ENCODE results near the gene WNT3A. TPM values are rescaled to one million over a fixed set of nuclear protein-coding genes. Genes with fewer than 3 reads are reported as not detected.

The WNT3A gene
- total and polyA plus RNA-seq, 9 of the 15 experiments (the other 6 are each of a cell fraction or from before 2014, with no cell fraction given): not detected

GRCh38 chr1:228109073-228109961, 102.5 kb downstream of the WNT3A start, which contains the start of gene MRPL55 (continued):
- TF ChIP-seq FOXK2 (conservative IDR thresholded peaks at IDR 0.05 in 1 of 2, IDR thresholded peaks at IDR 0.05 in 1 of 2; ENCODE audit: low read depth in 2 of 2): peak; percentile 91 to 92
- TF ChIP-seq CGGBP1 (CRISPR knock-in tag; IDR thresholded peaks at IDR 0.05): 0 out of 2 replicates have a peak, but pooled peaks have one; percentile 34
- TF ChIP-seq, protein P1, sequence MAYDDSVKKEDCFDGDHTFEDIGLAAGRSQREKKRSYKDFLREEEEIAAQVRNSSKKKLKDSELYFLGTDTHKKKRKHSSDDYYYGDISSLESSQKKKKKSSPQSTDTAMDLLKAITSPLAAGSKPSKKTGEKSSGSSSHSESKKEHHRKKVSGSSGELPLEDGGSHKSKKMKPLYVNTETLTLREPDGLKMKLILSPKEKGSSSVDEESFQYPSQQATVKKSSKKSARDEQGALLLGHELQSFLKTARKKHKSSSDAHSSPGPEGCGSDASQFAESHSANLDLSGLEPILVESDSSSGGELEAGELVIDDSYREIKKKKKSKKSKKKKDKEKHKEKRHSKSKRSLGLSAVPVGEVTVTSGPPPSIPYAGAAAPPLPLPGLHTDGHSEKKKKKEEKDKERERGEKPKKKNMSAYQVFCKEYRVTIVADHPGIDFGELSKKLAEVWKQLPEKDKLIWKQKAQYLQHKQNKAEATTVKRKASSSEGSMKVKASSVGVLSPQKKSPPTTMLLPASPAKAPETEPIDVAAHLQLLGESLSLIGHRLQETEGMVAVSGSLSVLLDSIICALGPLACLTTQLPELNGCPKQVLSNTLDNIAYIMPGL (CRISPR knock-in tag; IDR thresholded peaks at IDR 0.05): no peak; the same call in 1 of the 2 replicates
- peak; percentile 40 to 41; a peak in 2 of 4 replicates for TF ChIP-seq SIX5 (IDR thresholded peaks at IDR 0.05; ENCODE audit: borderline replicate concordance in 1 of 2, insufficient read depth in 1 of 2, low read depth in 1 of 2, low read length in 2 of 2)
- TF ChIP-seq, protein P2, sequence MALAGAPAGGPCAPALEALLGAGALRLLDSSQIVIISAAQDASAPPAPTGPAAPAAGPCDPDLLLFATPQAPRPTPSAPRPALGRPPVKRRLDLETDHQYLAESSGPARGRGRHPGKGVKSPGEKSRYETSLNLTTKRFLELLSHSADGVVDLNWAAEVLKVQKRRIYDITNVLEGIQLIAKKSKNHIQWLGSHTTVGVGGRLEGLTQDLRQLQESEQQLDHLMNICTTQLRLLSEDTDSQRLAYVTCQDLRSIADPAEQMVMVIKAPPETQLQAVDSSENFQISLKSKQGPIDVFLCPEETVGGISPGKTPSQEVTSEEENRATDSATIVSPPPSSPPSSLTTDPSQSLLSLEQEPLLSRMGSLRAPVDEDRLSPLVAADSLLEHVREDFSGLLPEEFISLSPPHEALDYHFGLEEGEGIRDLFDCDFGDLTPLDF (CRISPR knock-in tag; IDR thresholded peaks at IDR 0.05): peak; percentile 27; the same call in 1 of the 2 replicates
- TF ChIP-seq PHB (CRISPR knock-in tag; IDR thresholded peaks at IDR 0.05): no peak
- no peak for TF ChIP-seq CAMTA2 (CRISPR knock-in tag; conservative IDR thresholded peaks at IDR 0.05)
- TF ChIP-seq ELF4 (CRISPR knock-in tag; IDR thresholded peaks at IDR 0.05): no peak; the same call in 1 of the 2 replicates
- TF ChIP-seq, protein P3, sequence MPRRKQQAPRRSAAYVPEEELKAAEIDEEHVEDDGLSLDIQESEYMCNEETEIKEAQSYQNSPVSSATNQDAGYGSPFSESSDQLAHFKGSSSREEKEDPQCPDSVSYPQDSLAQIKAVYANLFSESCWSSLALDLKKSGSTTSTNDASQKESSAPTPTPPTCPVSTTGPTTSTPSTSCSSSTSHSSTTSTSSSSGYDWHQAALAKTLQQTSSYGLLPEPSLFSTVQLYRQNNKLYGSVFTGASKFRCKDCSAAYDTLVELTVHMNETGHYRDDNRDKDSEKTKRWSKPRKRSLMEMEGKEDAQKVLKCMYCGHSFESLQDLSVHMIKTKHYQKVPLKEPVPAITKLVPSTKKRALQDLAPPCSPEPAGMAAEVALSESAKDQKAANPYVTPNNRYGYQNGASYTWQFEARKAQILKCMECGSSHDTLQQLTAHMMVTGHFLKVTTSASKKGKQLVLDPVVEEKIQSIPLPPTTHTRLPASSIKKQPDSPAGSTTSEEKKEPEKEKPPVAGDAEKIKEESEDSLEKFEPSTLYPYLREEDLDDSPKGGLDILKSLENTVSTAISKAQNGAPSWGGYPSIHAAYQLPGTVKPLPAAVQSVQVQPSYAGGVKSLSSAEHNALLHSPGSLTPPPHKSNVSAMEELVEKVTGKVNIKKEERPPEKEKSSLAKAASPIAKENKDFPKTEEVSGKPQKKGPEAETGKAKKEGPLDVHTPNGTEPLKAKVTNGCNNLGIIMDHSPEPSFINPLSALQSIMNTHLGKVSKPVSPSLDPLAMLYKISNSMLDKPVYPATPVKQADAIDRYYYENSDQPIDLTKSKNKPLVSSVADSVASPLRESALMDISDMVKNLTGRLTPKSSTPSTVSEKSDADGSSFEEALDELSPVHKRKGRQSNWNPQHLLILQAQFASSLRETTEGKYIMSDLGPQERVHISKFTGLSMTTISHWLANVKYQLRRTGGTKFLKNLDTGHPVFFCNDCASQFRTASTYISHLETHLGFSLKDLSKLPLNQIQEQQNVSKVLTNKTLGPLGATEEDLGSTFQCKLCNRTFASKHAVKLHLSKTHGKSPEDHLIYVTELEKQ (CRISPR knock-in tag; IDR thresholded peaks at IDR 0.05): no peak
- peak in 1 of 2 experiments; percentile 40; a peak in 1 of 4 replicates for TF ChIP-seq ARNT (IDR thresholded peaks at IDR 0.05)
- TF ChIP-seq ZNF57 (CRISPR knock-in tag; IDR thresholded peaks at IDR 0.05): peak; percentile 6; the same call in 1 of the 2 replicates
- TF ChIP-seq ZNF696 (CRISPR knock-in tag; conservative IDR thresholded peaks at IDR 0.05): no peak
- no peak for TF ChIP-seq ZNF584 (CRISPR knock-in tag; IDR thresholded peaks at IDR 0.05; ENCODE audit: low read depth)
- no peak for TF ChIP-seq ZNF253 (CRISPR knock-in tag; conservative IDR thresholded peaks at IDR 0.05)
